KMS-11 (cell line): ENCODE results near the gene STAP1.

Experiments
- H2AFZ ChIP-seq: fragments of 200-600 bp; sonication (generic); 2 replicates; pipeline ENCODE4 v1.6.1; 2016; ENCODE audit warnings: antibody characterized with exemption, mixed run types, low read depth
- H3K27ac ChIP-seq: fragments of 200-600 bp; sonication (generic); 2 replicates; pipeline ENCODE4 v1.6.1; 2016; ENCODE audit warnings: mild to moderate bottlenecking, mixed run types
- H3K27me3 ChIP-seq: fragments of 200-600 bp; sonication (generic); 2 replicates; pipeline ENCODE4 v1.6.1; 2017; ENCODE audit warnings: mild to moderate bottlenecking, low read depth, mixed run types, moderate library complexity; ENCODE audit not compliant: insufficient read depth
- H3K36me3 ChIP-seq: fragments of 200-600 bp; sonication (generic); 2 replicates; pipeline ENCODE4 v1.6.1; 2017; ENCODE audit warnings: mild to moderate bottlenecking, mixed run types; ENCODE audit not compliant: insufficient read depth
- H3K4me1 ChIP-seq: fragments of 200-600 bp; sonication (generic); 2 replicates; pipeline ENCODE4 v1.6.1; 2016; ENCODE audit warnings: mild to moderate bottlenecking, low read depth, mixed run types; ENCODE audit not compliant: poor library complexity, severe bottlenecking
- H3K4me2 ChIP-seq: fragments of 200-600 bp; sonication (generic); 2 replicates; pipeline ENCODE4 v1.7.0; 2016; ENCODE audit warnings: mild to moderate bottlenecking, mixed run types
- H3K4me3 ChIP-seq: fragments of 200-600 bp; sonication (generic); IDR thresholded peaks from 2 replicates; pipeline ENCODE4 v1.6.1; 2017; ENCODE audit warnings: low read depth, low read length, mixed read lengths; ENCODE audit not compliant: insufficient read depth
- H3K79me2 ChIP-seq: fragments of 200-600 bp; sonication (generic); 2 replicates; pipeline ENCODE4 v1.6.1; 2016; ENCODE audit warnings: low read depth, mixed run types; ENCODE audit not compliant: insufficient read depth
- H3K9ac ChIP-seq: fragments of 200-600 bp; sonication (generic); 2 replicates; pipeline ENCODE4 v1.6.1; 2016; ENCODE audit warnings: mild to moderate bottlenecking, mixed run types
- H4K20me1 ChIP-seq: fragments of 200-600 bp; sonication (generic); 2 replicates; pipeline ENCODE4 v1.6.1; 2016; ENCODE audit warnings: mild to moderate bottlenecking, mixed run types; ENCODE audit not compliant: insufficient read depth
- TF ChIP-seq, protein P1 (sequence below): fragments of 200-600 bp; sonication (generic); conservative IDR thresholded peaks from 2 replicates; pipeline ENCODE4 v1.6.1; 2017; ENCODE audit warnings: low read depth, mild to moderate bottlenecking, antibody characterized with exemption, low read length, moderate library complexity, mixed read lengths

STAP1 gene

GRCh38 chr4:67576059-67576466 is 17.5 kb downstream of the STAP1 start:
- TF ChIP-seq, protein P1, sequence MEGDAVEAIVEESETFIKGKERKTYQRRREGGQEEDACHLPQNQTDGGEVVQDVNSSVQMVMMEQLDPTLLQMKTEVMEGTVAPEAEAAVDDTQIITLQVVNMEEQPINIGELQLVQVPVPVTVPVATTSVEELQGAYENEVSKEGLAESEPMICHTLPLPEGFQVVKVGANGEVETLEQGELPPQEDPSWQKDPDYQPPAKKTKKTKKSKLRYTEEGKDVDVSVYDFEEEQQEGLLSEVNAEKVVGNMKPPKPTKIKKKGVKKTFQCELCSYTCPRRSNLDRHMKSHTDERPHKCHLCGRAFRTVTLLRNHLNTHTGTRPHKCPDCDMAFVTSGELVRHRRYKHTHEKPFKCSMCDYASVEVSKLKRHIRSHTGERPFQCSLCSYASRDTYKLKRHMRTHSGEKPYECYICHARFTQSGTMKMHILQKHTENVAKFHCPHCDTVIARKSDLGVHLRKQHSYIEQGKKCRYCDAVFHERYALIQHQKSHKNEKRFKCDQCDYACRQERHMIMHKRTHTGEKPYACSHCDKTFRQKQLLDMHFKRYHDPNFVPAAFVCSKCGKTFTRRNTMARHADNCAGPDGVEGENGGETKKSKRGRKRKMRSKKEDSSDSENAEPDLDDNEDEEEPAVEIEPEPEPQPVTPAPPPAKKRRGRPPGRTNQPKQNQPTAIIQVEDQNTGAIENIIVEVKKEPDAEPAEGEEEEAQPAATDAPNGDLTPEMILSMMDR, result no peak
- Histone ChIP-seq H3K4me1 (peaks cover under 1% of the 10 kb centered on the region), H3K27me3 (no peaks in the 10 kb centered on the region), H2AFZ (no peak overlapping the region), H4K20me1 (no peaks in the 10 kb centered on the region), H3K9ac (no peak overlapping the region), H3K79me2 (no peaks in the 10 kb centered on the region), H3K27ac (no peak overlapping the region), H3K36me3 (no peaks in the 10 kb centered on the region), H3K4me2 (no peak overlapping the region), H3K4me3 (no peak overlapping the region)

GRCh38 chr4:67576538-67576937 is 18.0 kb downstream of the STAP1 start:
- Histone ChIP-seq H3K27ac (no peak overlapping the region), H3K4me3 (no peak overlapping the region), H3K9ac (no peak overlapping the region)

GRCh38 chr4:67580577-67580976 is 22.1 kb downstream of the STAP1 start:
- TF ChIP-seq, protein P1, result no peak
- no peak overlapping the region for H3K4me2 ChIP-seq
- H2AFZ ChIP-seq, result no peak overlapping the region
- no peak overlapping the region for H3K4me3 ChIP-seq
- H3K27me3 ChIP-seq, result no peaks in the 10 kb centered on the region
- no peak overlapping the region for H3K27ac ChIP-seq
- no peaks in the 10 kb centered on the region for H3K79me2 ChIP-seq
- no peak overlapping the region for H3K9ac ChIP-seq
- no peaks in the 10 kb centered on the region for H3K36me3 ChIP-seq
- H4K20me1 ChIP-seq, result no peaks in the 10 kb centered on the region
- H3K4me1 ChIP-seq, result peaks cover 10% of the 10 kb centered on the region

More at GRCh38 chr4:67576538-67576937, 18.0 kb downstream of the STAP1 start:
- Histone ChIP-seq H3K79me2 (no peaks in the 10 kb centered on the region), H3K36me3 (no peaks in the 10 kb centered on the region), H3K27me3 (no peaks in the 10 kb centered on the region), H4K20me1 (no peaks in the 10 kb centered on the region), H3K4me2 (no peak overlapping the region), H2AFZ (no peak overlapping the region), H3K4me1 (peaks cover 5% of the 10 kb centered on the region)
- TF ChIP-seq, protein P1, result no peak

- H3K79me2 ChIP-seq, result no peaks in the 10 kb centered on the region
- no peak overlapping the region for H3K4me3 ChIP-seq
- no peaks in the 10 kb centered on the region for H3K36me3 ChIP-seq
- no peaks in the 10 kb centered on the region for H3K27me3 ChIP-seq
- H4K20me1 ChIP-seq, result no peaks in the 10 kb centered on the region
- TF ChIP-seq, protein P1, result no peak
- H3K9ac ChIP-seq, result no peak overlapping the region
- no peak overlapping the region for H3K27ac ChIP-seq
- H3K4me2 ChIP-seq, result no peak overlapping the region
- H2AFZ ChIP-seq, result no peak overlapping the region
- H3K4me1 ChIP-seq, result peaks cover 10% of the 10 kb centered on the region
These were observed 22.8 kb downstream of the STAP1 start for GRCh38 chr4:67581208-67581857.
